PC-3 (cell line): ENCODE data around the gene ACAP2. TPM values are rescaled to one million over a fixed set of nuclear protein-coding genes. Genes with fewer than 3 reads are reported as not detected.

Source experiments
- ATAC-seq: fragments of 200-7000 bp; cut with Tn5 transposase; 2 replicates; pipeline ENCODE4 v1.9.1; 2020; ENCODE audit warnings: mild to moderate bottlenecking, moderate library complexity
- BruUV-seq: library from RNA; stranded (reverse); fragments of 400-500 nt; replicated peaks from 2 replicates; lab custom pipeline; 2021; lab: Mats Ljungman, UMichigan
- CTCF ChIA-PET: fragments of 300-600 bp; sonication (Branson Sonifier 250); formaldehyde crosslinking; loops from one replicate; lab custom pipeline; 2022; ENCODE audit warnings: antibody characterized with exemption; lab: Charles Lee
- POLR2A ChIA-PET: fragments of 300-600 bp; sonication (Branson Sonifier 250); formaldehyde crosslinking; loops from one replicate; lab custom pipeline; 2022; ENCODE audit warnings: antibody characterized with exemption; ENCODE audit not compliant: unreplicated experiment; lab: Charles Lee
- DNase-seq: peaks from one replicate; pipeline ENCODE4 v3.0.0-alpha.2; 2015
- H2AFZ ChIP-seq: fragments of 300-600 bp; sonication (generic); 2 replicates; pipeline ENCODE4 v1.6.0; 2016; ENCODE audit warnings: antibody characterized with exemption, low read length
- H3F3A ChIP-seq: fragments of 300-600 bp; sonication (generic); one replicate; pipeline ENCODE4 v1.6.0; 2017; ENCODE audit warnings: antibody characterized with exemption, low read length, control low read depth, mild to moderate bottlenecking; ENCODE audit not compliant: unreplicated experiment
- H3K27ac ChIP-seq: fragments of 300-600 bp; sonication (generic); 2 replicates; pipeline ENCODE4 v1.5.1; 2016; ENCODE audit warnings: mild to moderate bottlenecking, low read length
- H3K27me3 ChIP-seq: fragments of 300-600 bp; sonication (generic); 2 replicates; pipeline ENCODE4 v1.6.1; 2016; ENCODE audit warnings: low read length, mixed read lengths
- H3K36me3 ChIP-seq: fragments of 300-600 bp; sonication (generic); 2 replicates; pipeline ENCODE4 v1.6.1; 2016; ENCODE audit warnings: low read depth, mixed run types, low read length, mixed read lengths
- H3K4me1 ChIP-seq: fragments of 300-600 bp; sonication (generic); 2 replicates; pipeline ENCODE4 v1.5.1; 2016; ENCODE audit warnings: low read length; ENCODE audit not compliant: insufficient read depth
- H3K4me2 ChIP-seq: fragments of 300-600 bp; sonication (generic); 2 replicates; pipeline ENCODE4 v1.6.0; 2016; ENCODE audit warnings: low read length
- H3K4me3 ChIP-seq: fragments of 300-600 bp; sonication (generic); 2 replicates; pipeline ENCODE4 v1.5.1; 2016; ENCODE audit warnings: mild to moderate bottlenecking, low read length, mixed read lengths
- H3K79me2 ChIP-seq: fragments of 300-600 bp; sonication (generic); 2 replicates; pipeline ENCODE4 v1.6.1; 2017; ENCODE audit warnings: low read length, mixed read lengths
- H3K9ac ChIP-seq: fragments of 300-600 bp; sonication (generic); 2 replicates; pipeline ENCODE4 v1.6.0; 2016; ENCODE audit warnings: mild to moderate bottlenecking, low read length
- H3K9me2 ChIP-seq: fragments of 300-600 bp; sonication (generic); replicated peaks from 2 replicates; pipeline ENCODE4 v1.6.1; 2016; ENCODE audit warnings: mixed run types, low read length, mixed read lengths
- H3K9me3 ChIP-seq: fragments of 300-600 bp; sonication (generic); 2 replicates; pipeline ENCODE4 v1.6.1; 2016; ENCODE audit warnings: low read length, mixed read lengths
- H4K20me1 ChIP-seq: fragments of 300-600 bp; sonication (generic); 2 replicates; pipeline ENCODE4 v1.6.1; 2016; ENCODE audit warnings: low read length, mixed read lengths
- EZH2 ChIP-seq: fragments of 300-600 bp; sonication (generic); IDR thresholded peaks from one replicate; pipeline ENCODE4 v1.6.1; 2017; ENCODE audit warnings: antibody characterized with exemption, mild to moderate bottlenecking, low read length; ENCODE audit not compliant: unreplicated experiment
- EZH2phosphoT487 ChIP-seq: fragments of 300-600 bp; sonication (generic); IDR thresholded peaks from 2 replicates; pipeline ENCODE4 v1.6.1; 2018; ENCODE audit warnings: mild to moderate bottlenecking, antibody characterized with exemption, low read length, borderline replicate concordance
- intact Hi-C: fragments of 100-400 bp; cut with micrococcal nuclease; formaldehyde crosslinking; loops from 2 replicates; pipeline ENCODE4 v1.9.0; 2023
- total RNA-seq: library from RNA; depleted of rRNA; stranded (reverse); fragments of >200 nt; gene quantifications from 2 replicates; pipeline ENCODE4 v1.2.3, GENCODE V29; 2014
- TF ChIP-seq, protein P1 (sequence below): fragments of 300-600 bp; sonication (generic); conservative IDR thresholded peaks from 2 replicates; pipeline ENCODE4 v1.5.1; 2017; ENCODE audit warnings: antibody characterized with exemption, low read depth, mild to moderate bottlenecking, low read length

Gene ACAP2
- total RNA-seq, 1 experiment from 2014 or later: 33.5 TPM

GRCh38 chr3:195266428-195266827, 176.4 kb downstream of the ACAP2 start:
- no peaks in the 10 kb centered on the region for H3K27me3 ChIP-seq
- no peaks in the 10 kb centered on the region for H3K9me3 ChIP-seq
- no peaks in the 10 kb centered on the region for H3F3A ChIP-seq
- no peak overlapping the region for H3K4me3 ChIP-seq
- H3K27ac ChIP-seq: no peak overlapping the region
- peaks cover 12% of the 10 kb centered on the region for H3K36me3 ChIP-seq
- peaks cover 81% of the 10 kb centered on the region for H3K79me2 ChIP-seq
- H3K4me2 ChIP-seq: no peak overlapping the region
- no peak overlapping the region for H3K9ac ChIP-seq
- BruUV-seq: no TSS peak
- no peak overlapping the region for H2AFZ ChIP-seq
- H4K20me1 ChIP-seq: peaks cover 14% of the 10 kb centered on the region; the same call in 1 of the 2 replicates
- TF ChIP-seq, protein P1, sequence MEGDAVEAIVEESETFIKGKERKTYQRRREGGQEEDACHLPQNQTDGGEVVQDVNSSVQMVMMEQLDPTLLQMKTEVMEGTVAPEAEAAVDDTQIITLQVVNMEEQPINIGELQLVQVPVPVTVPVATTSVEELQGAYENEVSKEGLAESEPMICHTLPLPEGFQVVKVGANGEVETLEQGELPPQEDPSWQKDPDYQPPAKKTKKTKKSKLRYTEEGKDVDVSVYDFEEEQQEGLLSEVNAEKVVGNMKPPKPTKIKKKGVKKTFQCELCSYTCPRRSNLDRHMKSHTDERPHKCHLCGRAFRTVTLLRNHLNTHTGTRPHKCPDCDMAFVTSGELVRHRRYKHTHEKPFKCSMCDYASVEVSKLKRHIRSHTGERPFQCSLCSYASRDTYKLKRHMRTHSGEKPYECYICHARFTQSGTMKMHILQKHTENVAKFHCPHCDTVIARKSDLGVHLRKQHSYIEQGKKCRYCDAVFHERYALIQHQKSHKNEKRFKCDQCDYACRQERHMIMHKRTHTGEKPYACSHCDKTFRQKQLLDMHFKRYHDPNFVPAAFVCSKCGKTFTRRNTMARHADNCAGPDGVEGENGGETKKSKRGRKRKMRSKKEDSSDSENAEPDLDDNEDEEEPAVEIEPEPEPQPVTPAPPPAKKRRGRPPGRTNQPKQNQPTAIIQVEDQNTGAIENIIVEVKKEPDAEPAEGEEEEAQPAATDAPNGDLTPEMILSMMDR: no peak
- no peak for TF ChIP-seq EZH2
- no peak for TF ChIP-seq EZH2phosphoT487
- POLR2A ChIA-PET: no interaction called here
- no peak for ATAC-seq
- CTCF ChIA-PET: no interaction called here
- intact Hi-C loops: no loop called here
- H3K9me2 ChIP-seq: no peaks in the 10 kb centered on the region
- no peak for DNase-seq
- peaks cover 14% of the 10 kb centered on the region; the same call in 1 of the 2 replicates for H3K4me1 ChIP-seq

GRCh38 chr3:195265363-195265976, 177.3 kb downstream of the ACAP2 start:
- POLR2A ChIA-PET: no interaction called here
- no peak for ATAC-seq

More at GRCh38 chr3:195265363-195265976, 177.3 kb downstream of the ACAP2 start:
- H3K27me3 ChIP-seq: no peaks in the 10 kb centered on the region
- no peak for DNase-seq
- H3K4me2 ChIP-seq: no peak overlapping the region
- intact Hi-C loops: no loop called here
- no peak overlapping the region for H3K27ac ChIP-seq
- peaks cover 85% of the 10 kb centered on the region for H3K79me2 ChIP-seq
- TF ChIP-seq EZH2 (no peak), EZH2phosphoT487 (no peak)
- TF ChIP-seq, protein P1: no peak
- H3K9me2 ChIP-seq: no peaks in the 10 kb centered on the region
- no TSS peak for BruUV-seq
- H3K9ac ChIP-seq: no peak overlapping the region
- no peak overlapping the region for H3K4me3 ChIP-seq
- CTCF ChIA-PET: no interaction called here
- H3K36me3 ChIP-seq: peaks cover 12% of the 10 kb centered on the region
- H3K4me1 ChIP-seq: peaks cover 19% of the 10 kb centered on the region; the same call in 1 of the 2 replicates
- peaks cover 14% of the 10 kb centered on the region; the same call in 1 of the 2 replicates for H4K20me1 ChIP-seq
- H3K9me3 ChIP-seq: no peaks in the 10 kb centered on the region
- no peak overlapping the region for H2AFZ ChIP-seq
- no peaks in the 10 kb centered on the region for H3F3A ChIP-seq
